ENCODE results near the gene LIMS1.

The LIMS1 gene

GRCh38 chr2:108629417-108629816, 95.1 kb downstream of the LIMS1 start:
- Histone ChIP-seq H3K9ac (ENCODE audit: insufficient read length) (no peak overlapping the region), H3K36me3 (ENCODE audit: insufficient read depth, low read length) (no peaks in the 10 kb centered on the region), H3K4me3 (no peak overlapping the region), H3K27ac (no peak overlapping the region), H3K9me3 (ENCODE audit: low read depth, low read length) (no peaks in the 10 kb centered on the region)
- DNase-seq (ENCODE audit: low read depth, low spot score): no peak
- TF ChIP-seq FOXP2 (optimal IDR thresholded peaks at IDR 0.05; ENCODE audit: control extremely low read depth, extremely low read length, insufficient read depth) (no peak), POLR2AphosphoS5 (IDR thresholded peaks at IDR 0.05; ENCODE audit: borderline replicate concordance, low read depth, low read length) (no peak), EZH2 (IDR thresholded peaks at IDR 0.05) (no peak)

- TF ChIP-seq FOXP2 (optimal IDR thresholded peaks at IDR 0.05; ENCODE audit: control extremely low read depth, extremely low read length, insufficient read depth) (no peak), POLR2AphosphoS5 (IDR thresholded peaks at IDR 0.05; ENCODE audit: borderline replicate concordance, low read depth, low read length) (no peak), EZH2 (IDR thresholded peaks at IDR 0.05) (no peak)
- H3K27ac ChIP-seq: no peak overlapping the region
Measured at GRCh38 chr2:108630567-108631405, 96.5 kb downstream of the LIMS1 start.

GRCh38 chr2:108632332-108633160, 98.3 kb downstream of the LIMS1 start:
- no peak for DNase-seq (ENCODE audit: low read depth, low spot score)
- no peak overlapping the region for H3K9ac ChIP-seq (ENCODE audit: insufficient read length)
- no peaks in the 10 kb centered on the region for H3K9me3 ChIP-seq (ENCODE audit: low read depth, low read length)
- H3K36me3 ChIP-seq (ENCODE audit: insufficient read depth, low read length): no peaks in the 10 kb centered on the region
- H3K27ac ChIP-seq: no peak overlapping the region
- H3K4me3 ChIP-seq: no peak overlapping the region
- TF ChIP-seq POLR2AphosphoS5 (IDR thresholded peaks at IDR 0.05; ENCODE audit: borderline replicate concordance, low read depth, low read length) (no peak), EZH2 (IDR thresholded peaks at IDR 0.05) (no peak), FOXP2 (optimal IDR thresholded peaks at IDR 0.05; ENCODE audit: control extremely low read depth, extremely low read length, insufficient read depth) (no peak)

More at GRCh38 chr2:108630567-108631405, 96.5 kb downstream of the LIMS1 start:
- Histone ChIP-seq H3K36me3 (ENCODE audit: insufficient read depth, low read length) (no peaks in the 10 kb centered on the region), H3K9me3 (ENCODE audit: low read depth, low read length) (no peaks in the 10 kb centered on the region), H3K4me3 (no peak overlapping the region), H3K9ac (ENCODE audit: insufficient read length) (no peak overlapping the region)
- DNase-seq (ENCODE audit: low read depth, low spot score): no peak

- no peaks in the 10 kb centered on the region for H3K36me3 ChIP-seq (ENCODE audit: insufficient read depth, low read length)
- TF ChIP-seq POLR2AphosphoS5 (IDR thresholded peaks at IDR 0.05; ENCODE audit: borderline replicate concordance, low read depth, low read length): no peak
- TF ChIP-seq FOXP2 (optimal IDR thresholded peaks at IDR 0.05; ENCODE audit: control extremely low read depth, extremely low read length, insufficient read depth): no peak
- TF ChIP-seq EZH2 (IDR thresholded peaks at IDR 0.05): no peak
- no peaks in the 10 kb centered on the region for H3K9me3 ChIP-seq (ENCODE audit: low read depth, low read length)
- no peak overlapping the region for H3K9ac ChIP-seq (ENCODE audit: insufficient read length)
- H3K27ac ChIP-seq: no peak overlapping the region
- DNase-seq (ENCODE audit: low read depth, low spot score): no peak
- no peak overlapping the region for H3K4me3 ChIP-seq
Measured at GRCh38 chr2:108633409-108633808, 99.1 kb downstream of the LIMS1 start.

GRCh38 chr2:108634011-108634410, 99.7 kb downstream of the LIMS1 start:
- TF ChIP-seq POLR2AphosphoS5 (IDR thresholded peaks at IDR 0.05; ENCODE audit: borderline replicate concordance, low read depth, low read length): no peak
- no peak overlapping the region for H3K27ac ChIP-seq
- H3K36me3 ChIP-seq (ENCODE audit: insufficient read depth, low read length): no peaks in the 10 kb centered on the region
- no peak overlapping the region for H3K4me3 ChIP-seq
- H3K9me3 ChIP-seq (ENCODE audit: low read depth, low read length): no peaks in the 10 kb centered on the region
- DNase-seq (ENCODE audit: low read depth, low spot score): no peak
- H3K9ac ChIP-seq (ENCODE audit: insufficient read length): no peak overlapping the region

- TF ChIP-seq POLR2AphosphoS5 (IDR thresholded peaks at IDR 0.05; ENCODE audit: borderline replicate concordance, low read depth, low read length) (no peak), FOXP2 (optimal IDR thresholded peaks at IDR 0.05; ENCODE audit: control extremely low read depth, extremely low read length, insufficient read depth) (no peak), EZH2 (IDR thresholded peaks at IDR 0.05) (no peak)
Measured at GRCh38 chr2:108634576-108635160, 100.4 kb downstream of the LIMS1 start.

GRCh38 chr2:108635630-108636354, 101.5 kb downstream of the LIMS1 start:
- Histone ChIP-seq H3K27ac (no peak overlapping the region), H3K9me3 (ENCODE audit: low read depth, low read length) (no peaks in the 10 kb centered on the region), H3K4me3 (no peak overlapping the region), H3K36me3 (ENCODE audit: insufficient read depth, low read length) (no peaks in the 10 kb centered on the region), H3K9ac (ENCODE audit: insufficient read length) (no peak overlapping the region)
- TF ChIP-seq POLR2AphosphoS5 (IDR thresholded peaks at IDR 0.05; ENCODE audit: borderline replicate concordance, low read depth, low read length) (no peak), EZH2 (IDR thresholded peaks at IDR 0.05) (no peak), FOXP2 (optimal IDR thresholded peaks at IDR 0.05; ENCODE audit: control extremely low read depth, extremely low read length, insufficient read depth) (no peak)
- no peak for DNase-seq (ENCODE audit: low read depth, low spot score)

More at GRCh38 chr2:108634576-108635160, 100.4 kb downstream of the LIMS1 start:
- DNase-seq (ENCODE audit: low read depth, low spot score): no peak
- H3K27ac ChIP-seq: no peak overlapping the region
- no peaks in the 10 kb centered on the region for H3K9me3 ChIP-seq (ENCODE audit: low read depth, low read length)
- H3K4me3 ChIP-seq: no peak overlapping the region
- H3K36me3 ChIP-seq (ENCODE audit: insufficient read depth, low read length): no peaks in the 10 kb centered on the region
- H3K9ac ChIP-seq (ENCODE audit: insufficient read length): no peak overlapping the region
